ENCODE data around the gene OR6N1. TPM values are rescaled to one million over a fixed set of nuclear protein-coding genes. Genes with fewer than 3 reads are reported as not detected.

OR6N1 gene
- under 1 TPM in 1 of 4 donors, not detected in 3; 0.14 TPM for polyA plus RNA-seq (ENCODE audit: insufficient read length in 4 of 4)

- no peak for DNase-seq (ENCODE audit: low read depth in 4 of 4, low spot score in 3 of 4)
Observed at GRCh38 chr1:158771950-158772866, at the start of gene OR6N1. Gene OR6N1, minus strand, starts transcription at chr1:158772195. Its CDS starts 5,513 bp downstream, at chr1:158766682.

- no peak for DNase-seq (ENCODE audit: low read depth in 4 of 4, low spot score in 3 of 4)
Observed at GRCh38 chr1:158821723-158822122, 49.7 kb upstream of the OR6N1 start.

DNA sequence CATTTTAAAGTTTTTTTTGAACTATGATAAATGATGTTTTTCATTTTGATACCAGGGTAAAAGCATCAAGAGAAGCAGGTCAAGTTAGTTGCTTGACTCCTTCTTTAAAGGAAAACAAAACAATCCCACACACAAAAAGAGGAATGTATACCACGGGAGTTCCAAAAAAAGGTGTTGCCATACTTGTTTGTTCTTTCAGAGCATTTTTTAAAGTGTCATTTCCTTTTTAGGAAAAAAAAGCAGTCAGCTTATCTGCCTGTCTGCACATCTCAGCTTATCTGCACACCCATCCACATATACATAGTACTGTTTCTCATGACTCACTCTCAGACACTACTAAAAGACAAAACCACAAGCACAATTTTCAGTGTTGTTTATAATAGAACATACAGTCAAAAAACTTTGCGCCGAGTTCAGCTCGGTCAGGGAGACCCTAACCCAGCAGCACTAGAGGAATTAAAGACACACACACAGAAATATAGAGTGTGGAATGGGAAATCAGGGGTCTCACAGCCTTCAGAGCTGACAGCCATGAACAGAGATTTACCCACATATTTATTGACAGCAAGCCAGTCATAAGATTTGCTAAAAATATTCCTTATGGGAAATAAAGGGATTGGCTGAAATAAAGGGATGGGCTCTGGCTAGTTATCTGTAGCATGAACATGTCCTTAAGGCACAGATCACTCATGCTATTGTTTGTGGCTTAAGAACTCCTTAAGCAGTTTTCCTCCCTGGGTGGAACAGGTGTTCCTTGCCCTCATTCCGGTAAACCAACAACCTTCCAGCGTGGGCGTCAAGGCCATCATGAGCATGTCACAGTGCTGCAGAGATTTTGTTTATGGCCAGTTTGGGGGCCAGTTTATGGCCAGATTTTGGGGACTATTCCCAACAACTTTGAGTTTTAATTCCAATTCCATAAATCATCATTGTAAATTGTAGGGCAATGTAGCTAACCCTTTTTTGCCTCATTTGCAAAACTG, 47.8 kb upstream of the OR6N1 start:
- DNase-seq (ENCODE audit: low read depth in 4 of 4, low spot score in 3 of 4), result no peak

- DNase-seq (ENCODE audit: low read depth in 4 of 4, low spot score in 3 of 4), result no peak
Observed at GRCh38 chr1:158818975-158819431, 47.0 kb upstream of the OR6N1 start.

- DNase-seq (ENCODE audit: low read depth in 4 of 4, low spot score in 3 of 4), result no peak
Observed at GRCh38 chr1:158818560-158818959, 46.6 kb upstream of the OR6N1 start.

GRCh38 chr1:158814970-158815369, 43.0 kb upstream of the OR6N1 start:
- no peak for DNase-seq (ENCODE audit: low read depth in 4 of 4, low spot score in 3 of 4)

- DNase-seq (ENCODE audit: low read depth in 4 of 4, low spot score in 3 of 4), result no peak
Observed at GRCh38 chr1:158813164-158813563, 41.2 kb upstream of the OR6N1 start.

DNA sequence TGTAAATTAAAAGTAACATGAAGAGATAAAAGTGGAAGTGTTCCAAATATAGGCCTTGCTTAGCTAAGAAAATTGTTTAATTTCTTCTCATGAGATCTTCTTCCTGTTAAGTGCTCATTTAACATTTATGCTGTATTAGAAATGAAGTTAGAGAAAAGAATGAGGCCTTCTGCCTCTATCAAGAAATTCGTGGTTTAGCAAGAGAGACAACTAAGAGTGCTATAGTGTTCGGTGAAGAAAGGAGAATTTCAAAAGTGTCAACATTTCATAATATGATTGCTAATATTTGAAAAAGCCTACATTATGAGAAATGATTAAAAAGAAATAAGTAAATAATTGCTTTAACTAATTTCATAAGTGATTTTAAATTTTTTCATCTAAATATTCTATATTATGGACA, 40.3 kb upstream of the OR6N1 start:
- no peak for DNase-seq (ENCODE audit: low read depth in 4 of 4, low spot score in 3 of 4)

DNA sequence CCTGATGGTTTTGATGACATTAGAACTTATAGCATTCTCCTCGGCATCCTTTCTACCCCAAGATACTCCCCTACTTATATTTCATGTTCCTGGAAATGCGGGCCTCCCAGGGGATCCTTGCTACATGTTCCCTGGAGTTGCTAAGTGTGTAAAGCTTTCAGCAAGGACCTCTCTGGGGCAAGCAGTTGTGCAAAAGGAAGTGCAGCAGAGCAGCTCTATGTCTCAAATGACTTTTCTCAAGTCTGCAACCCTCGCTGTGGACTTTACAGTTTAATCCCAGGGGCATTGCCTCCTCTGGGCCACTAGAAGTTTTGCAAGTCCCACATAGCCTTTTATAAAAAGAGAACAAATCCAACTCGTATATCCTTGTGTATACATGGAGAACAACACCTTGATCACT, 38.3 kb upstream of the OR6N1 start:
- no peak for DNase-seq (ENCODE audit: low read depth in 4 of 4, low spot score in 3 of 4)

DNA sequence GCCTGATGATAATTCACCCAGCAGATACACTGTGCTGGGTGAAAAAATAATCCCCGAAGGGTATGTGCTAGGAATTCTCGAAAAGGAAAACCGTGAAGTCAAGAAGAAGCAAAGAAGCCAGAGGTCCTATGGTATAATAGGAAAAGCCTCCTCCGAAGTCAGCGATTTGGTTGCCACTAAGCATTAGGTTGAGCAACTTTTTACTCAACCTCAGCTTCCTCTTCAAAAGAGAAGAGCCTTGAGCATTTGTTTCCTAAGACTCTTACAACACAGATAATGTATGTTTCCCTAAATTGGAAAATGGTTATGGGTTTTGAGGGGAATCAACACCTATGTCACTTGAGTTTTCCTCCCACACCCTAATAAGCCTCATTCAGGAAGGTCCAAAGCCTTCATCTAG, 37.9 kb upstream of the OR6N1 start:
- no peak for DNase-seq (ENCODE audit: low read depth in 4 of 4, low spot score in 3 of 4)

DNA sequence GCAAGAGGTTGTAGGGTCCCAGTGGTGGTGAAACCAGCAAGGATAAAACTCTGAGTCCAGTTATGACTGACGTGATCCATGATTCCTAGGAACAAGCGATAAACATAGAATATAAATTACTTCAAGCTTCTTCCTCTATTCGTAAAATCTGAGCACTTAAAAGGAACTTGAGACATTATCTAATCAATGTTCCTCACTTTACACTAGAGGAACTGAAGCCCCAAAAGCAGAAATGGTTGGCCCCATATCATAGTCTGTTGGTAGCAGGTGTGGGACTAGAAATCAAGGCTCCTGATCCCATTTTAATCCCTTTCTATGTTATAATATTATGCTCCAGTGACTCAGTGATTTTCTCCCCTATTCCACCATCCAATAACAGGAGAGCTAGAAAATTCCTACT, 37.3 kb upstream of the OR6N1 start:
- DNase-seq (ENCODE audit: low read depth in 4 of 4, low spot score in 3 of 4), result no peak

GRCh38 chr1:158806916-158807536, 35.0 kb upstream of the OR6N1 start:
- no peak for DNase-seq (ENCODE audit: low read depth in 4 of 4, low spot score in 3 of 4)

DNA sequence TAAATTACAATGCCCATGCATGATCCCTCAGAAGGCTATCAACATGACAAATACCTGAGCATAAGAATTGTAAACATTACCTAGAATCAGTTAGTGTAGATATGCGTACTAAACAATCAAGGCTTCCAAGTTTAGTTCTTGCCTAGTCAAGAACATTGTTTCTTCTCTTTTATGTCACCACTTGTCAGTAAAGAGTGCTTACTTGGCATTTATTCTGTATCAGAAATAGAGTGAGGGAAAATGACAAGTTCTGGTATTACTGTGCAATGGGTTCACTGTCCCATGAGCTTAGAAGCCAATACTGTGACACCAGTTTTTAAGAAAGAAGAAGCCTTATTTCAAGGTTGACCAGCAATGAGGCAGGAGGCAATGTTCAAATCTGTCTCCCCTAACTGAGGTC, 31.7 kb upstream of the OR6N1 start:
- no peak for DNase-seq (ENCODE audit: low read depth in 4 of 4, low spot score in 3 of 4)

DNA sequence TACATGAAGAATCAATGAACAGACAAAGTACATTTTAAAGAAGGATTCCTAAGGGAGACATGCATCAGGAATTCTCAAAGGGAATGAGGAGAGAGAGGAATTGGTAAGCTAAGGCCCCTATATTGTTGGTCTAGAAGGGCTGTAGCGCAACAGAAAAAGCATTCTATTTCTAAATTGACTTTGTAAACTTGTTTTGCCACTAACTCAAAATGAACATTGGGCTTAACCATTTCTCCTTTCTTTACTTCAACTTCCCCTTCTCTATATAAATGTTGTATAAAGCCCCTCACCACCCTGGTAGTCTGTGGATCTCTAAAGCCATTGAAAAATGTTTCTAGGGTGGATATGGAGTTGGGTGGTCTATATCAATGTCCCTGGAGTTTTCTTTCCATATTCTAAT, 29.4 kb upstream of the OR6N1 start:
- DNase-seq (ENCODE audit: low read depth in 4 of 4, low spot score in 3 of 4), result no peak

DNA sequence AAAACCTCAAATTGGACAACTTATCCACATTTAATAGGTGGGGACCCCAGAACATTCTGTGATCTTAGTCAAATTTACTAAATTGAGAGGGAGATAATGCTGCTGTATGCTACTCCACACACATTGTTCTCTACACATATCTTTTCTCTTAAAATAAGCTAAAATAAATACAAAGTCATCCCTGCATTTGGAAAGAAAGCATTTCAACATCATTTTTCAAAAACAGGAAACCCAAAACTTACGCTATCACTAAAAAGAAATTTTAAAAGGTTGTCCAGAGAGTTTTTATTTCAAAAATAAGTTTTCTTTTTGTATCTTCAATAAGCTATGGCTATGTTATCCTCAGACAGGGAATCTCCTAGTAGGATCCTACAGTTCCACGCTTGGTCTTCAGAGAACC, 28.5 kb upstream of the OR6N1 start:
- no peak for DNase-seq (ENCODE audit: low read depth in 4 of 4, low spot score in 3 of 4)

- no peak for DNase-seq (ENCODE audit: low read depth in 4 of 4, low spot score in 3 of 4)
Observed at GRCh38 chr1:158799689-158800088, 27.7 kb upstream of the OR6N1 start.

GRCh38 chr1:158798531-158798930, 26.5 kb upstream of the OR6N1 start:
- no peak for DNase-seq (ENCODE audit: low read depth in 4 of 4, low spot score in 3 of 4)

GRCh38 chr1:158794247-158794646, 22.3 kb upstream of the OR6N1 start:
- no peak for DNase-seq (ENCODE audit: low read depth in 4 of 4, low spot score in 3 of 4)

- DNase-seq (ENCODE audit: low read depth in 4 of 4, low spot score in 3 of 4), result no peak
Observed at GRCh38 chr1:158793604-158794003, 21.6 kb upstream of the OR6N1 start.

DNA sequence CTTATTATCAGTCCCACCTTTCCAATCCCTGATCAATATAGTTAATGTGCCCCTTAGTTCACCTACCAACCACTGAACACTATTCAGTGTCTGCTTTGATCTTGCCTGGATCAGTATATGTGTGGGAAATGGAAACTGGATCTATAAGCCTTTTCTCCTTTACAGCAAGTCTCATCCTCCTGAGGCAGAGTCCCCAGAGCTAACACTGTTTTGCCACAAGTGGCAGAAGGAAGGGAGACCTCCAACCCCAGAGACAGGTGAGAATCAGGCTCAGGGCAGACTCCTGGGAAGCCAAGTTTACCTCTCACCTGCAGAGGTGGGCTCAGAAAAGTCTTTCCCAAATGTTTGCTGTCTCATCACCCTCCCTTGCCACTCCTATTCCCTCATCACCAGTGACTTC, 9.1 kb upstream of the OR6N1 start, which contains the start of gene OR6N2:
Gene OR6N2, minus strand, starts transcription at position 101 of the 400 bp plus-strand sequence. CDS start 3,569 bp downstream, outside the sequence.
- DNase-seq (ENCODE audit: low read depth in 4 of 4, low spot score in 3 of 4), result no peak

DNA sequence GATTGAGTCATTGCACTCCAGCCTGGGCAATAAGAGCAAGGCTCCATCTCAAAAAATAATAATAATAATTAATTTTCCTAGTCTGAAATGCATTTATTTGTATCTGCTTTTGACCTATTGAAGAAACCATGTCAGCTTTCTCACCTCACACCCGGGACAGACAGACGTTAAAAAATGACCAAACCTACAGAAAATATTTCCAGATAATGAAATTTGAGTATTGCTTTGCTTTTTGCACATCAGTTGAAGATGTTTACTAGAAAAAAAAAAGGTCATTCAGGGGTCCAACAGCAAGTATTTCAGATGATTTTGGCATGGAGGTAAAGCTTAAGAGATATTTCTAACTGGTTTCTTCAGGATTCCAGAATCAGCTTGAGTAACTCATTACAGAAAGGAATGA, 17.6 kb downstream of the OR6N1 start, which contains the start of gene OR6K6:
Gene OR6K6, plus strand, starts transcription at position 301 of the 400 bp plus-strand sequence. CDS start 168 bp downstream, outside the sequence.
- DNase-seq (ENCODE audit: low read depth in 4 of 4, low spot score in 3 of 4), result no peak

Measured in right renal pelvis (tissue), 4 donors.